D721Med (cell line): ENCODE data around the gene FAM135A.
"Not testable (repeated sequence)": the region's sequence is repeated elsewhere in the genome, so short reads cannot be mapped to it uniquely, and the experiment has no call there.

Source experiments
- DNase-seq: peaks from one replicate; pipeline ENCODE4 v3.0.0; 2011; ENCODE audit warnings: low spot score; ENCODE audit not compliant: insufficient read length
- FAIRE-seq: peaks from 2 replicates; lab custom pipeline; 2011; peaks lifted over from hg19 to GRCh38; lab: Jason Lieb, UNC
- CTCF ChIP-seq: IDR thresholded peaks from 2 replicates; pipeline ENCODE4 v1.5.1; 2012; ENCODE audit warnings: mild to moderate bottlenecking, control low read depth; ENCODE audit not compliant: insufficient read depth; ENCODE audit errors: missing control alignments

The FAM135A gene

GRCh38 chr6:70423189-70424134 is 10.2 kb downstream of the FAM135A start:
- DNase-seq, result no peak
- no peak for FAIRE-seq
- no peak for TF ChIP-seq CTCF

GRCh38 chr6:70424291-70424690 is 11.0 kb downstream of the FAM135A start:
- FAIRE-seq (no peak), DNase-seq (no peak)
- TF ChIP-seq CTCF, result no peak

DNA sequence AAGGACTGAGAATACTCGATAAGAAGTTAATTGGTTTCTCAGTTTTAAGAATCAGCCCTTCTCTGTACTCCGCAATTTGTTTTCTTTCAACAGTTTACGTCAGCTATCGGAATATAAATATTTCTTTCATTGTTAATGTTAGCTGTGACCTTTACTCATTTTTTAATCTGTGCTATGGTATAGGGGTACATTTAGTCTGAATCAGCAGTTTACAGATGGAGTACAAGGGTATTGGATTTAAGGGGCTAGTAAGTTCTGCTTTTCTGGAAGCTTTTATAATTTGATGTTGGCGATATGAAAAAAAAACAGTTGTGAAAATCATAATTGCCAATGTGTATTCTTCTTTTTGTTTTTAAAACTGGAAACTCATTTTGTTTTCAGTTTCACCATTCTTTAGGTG is 23.0 kb downstream of the FAM135A start:
- no peak for DNase-seq
- FAIRE-seq, result peak; percentile 11
- TF ChIP-seq CTCF, result no peak

DNA sequence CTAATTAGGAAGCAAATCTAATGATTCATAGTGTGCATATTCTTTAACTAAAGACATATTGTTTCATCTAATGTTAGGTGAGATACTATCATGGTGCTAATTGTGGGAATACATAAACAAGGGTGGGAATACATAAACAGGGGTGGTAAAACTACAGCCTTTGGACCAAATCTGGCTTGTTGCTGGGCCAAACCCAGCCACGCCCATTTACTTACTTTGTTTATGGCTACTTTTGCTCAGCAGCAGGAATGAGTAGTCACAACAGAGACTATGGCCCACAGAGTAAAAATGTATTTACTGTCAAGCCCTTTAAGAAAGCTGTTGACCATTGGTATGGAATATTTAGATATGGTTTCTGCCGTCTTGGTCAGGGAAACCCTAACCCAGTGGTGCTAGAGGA is 31.7 kb downstream of the FAM135A start:
- DNase-seq (no peak), FAIRE-seq (no peak)
- TF ChIP-seq CTCF, result no peak

DNA sequence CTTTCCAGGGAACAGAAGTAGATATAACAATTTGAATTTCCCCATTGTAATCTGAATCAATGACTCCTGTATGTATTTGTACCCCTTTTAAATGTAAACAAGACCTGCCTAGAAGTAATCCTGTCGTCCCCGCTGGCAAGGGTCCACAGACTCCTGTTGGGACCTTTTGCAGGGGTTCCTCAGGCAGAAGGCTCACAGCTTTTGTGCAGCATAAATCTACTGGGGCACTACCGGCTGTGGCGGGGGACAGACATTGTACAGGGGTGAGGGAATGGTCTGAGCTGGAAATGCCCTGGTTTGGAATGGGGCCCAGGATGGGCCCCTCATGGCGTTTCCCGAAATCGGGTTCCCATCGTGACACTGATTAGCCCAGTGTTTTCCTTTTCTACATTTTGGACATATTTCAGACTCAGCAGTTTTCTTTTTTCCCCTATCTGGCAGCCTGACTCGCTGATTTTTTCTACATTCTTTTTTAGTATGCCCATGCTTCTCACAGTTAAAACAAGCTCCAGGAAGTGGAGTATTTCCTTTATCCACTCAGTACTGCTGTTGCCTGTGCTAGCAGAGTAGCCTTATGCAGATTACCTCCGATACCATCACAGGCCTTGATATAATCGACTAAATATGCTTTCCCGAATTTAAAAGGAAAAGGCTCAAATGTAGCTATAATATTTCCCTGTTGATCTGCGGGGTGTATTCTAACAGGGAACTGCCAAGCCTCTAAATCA is 34.2 kb downstream of the FAM135A start:
- not testable (repeated sequence) for FAIRE-seq, DNase-seq

GRCh38 chr6:70453899-70454298 is 40.6 kb downstream of the FAM135A start:
- DNase-seq, FAIRE-seq: not testable (repeated sequence)

GRCh38 chr6:70456735-70457134 is 43.4 kb downstream of the FAM135A start:
- no peak for TF ChIP-seq CTCF
- DNase-seq (no peak), FAIRE-seq (no peak)

GRCh38 chr6:70459235-70459634 is 45.9 kb downstream of the FAM135A start:
- no peak for TF ChIP-seq CTCF
- FAIRE-seq, result no peak
- no peak for DNase-seq

DNA sequence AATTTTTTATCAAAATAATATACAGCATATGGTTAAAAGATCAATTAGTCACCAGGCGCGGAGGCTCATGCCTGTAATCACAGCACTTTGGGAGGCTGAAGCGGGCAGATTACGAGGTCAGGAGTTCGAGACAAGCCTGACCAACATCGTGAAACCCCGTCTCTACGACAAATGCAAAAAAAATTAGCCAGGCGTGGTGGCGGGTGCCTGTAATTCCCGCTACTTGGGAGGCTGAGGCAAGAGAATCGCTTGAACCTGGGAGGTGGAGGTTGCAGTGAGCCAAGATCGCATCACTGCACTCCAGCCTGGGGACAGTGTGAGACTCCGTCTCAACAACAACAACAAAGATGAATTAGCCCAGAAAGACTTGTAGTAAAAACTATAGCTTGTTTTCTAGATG is 46.4 kb downstream of the FAM135A start:
- FAIRE-seq, DNase-seq: not testable (repeated sequence)
